WI38 (cell line): ENCODE results near the gene CNNM3.

ENCODE experiments used
- H3K4me3 ChIP-seq: 2 replicates; pipeline ENCODE4 v1.5.1; 2011; ENCODE audit warnings: low read depth, mild to moderate bottlenecking, control low read depth, low read length
- TF ChIP-seq, protein P1 (sequence below): IDR thresholded peaks from 2 replicates; pipeline ENCODE4 v1.5.1; 2012; ENCODE audit warnings: low read depth, mild to moderate bottlenecking, control low read depth, low read length

The CNNM3 gene

GRCh38 chr2:96808176-96808837 is 7.8 kb upstream of the CNNM3 start:
- H3K4me3 ChIP-seq, result no peak overlapping the region
- TF ChIP-seq, protein P1, sequence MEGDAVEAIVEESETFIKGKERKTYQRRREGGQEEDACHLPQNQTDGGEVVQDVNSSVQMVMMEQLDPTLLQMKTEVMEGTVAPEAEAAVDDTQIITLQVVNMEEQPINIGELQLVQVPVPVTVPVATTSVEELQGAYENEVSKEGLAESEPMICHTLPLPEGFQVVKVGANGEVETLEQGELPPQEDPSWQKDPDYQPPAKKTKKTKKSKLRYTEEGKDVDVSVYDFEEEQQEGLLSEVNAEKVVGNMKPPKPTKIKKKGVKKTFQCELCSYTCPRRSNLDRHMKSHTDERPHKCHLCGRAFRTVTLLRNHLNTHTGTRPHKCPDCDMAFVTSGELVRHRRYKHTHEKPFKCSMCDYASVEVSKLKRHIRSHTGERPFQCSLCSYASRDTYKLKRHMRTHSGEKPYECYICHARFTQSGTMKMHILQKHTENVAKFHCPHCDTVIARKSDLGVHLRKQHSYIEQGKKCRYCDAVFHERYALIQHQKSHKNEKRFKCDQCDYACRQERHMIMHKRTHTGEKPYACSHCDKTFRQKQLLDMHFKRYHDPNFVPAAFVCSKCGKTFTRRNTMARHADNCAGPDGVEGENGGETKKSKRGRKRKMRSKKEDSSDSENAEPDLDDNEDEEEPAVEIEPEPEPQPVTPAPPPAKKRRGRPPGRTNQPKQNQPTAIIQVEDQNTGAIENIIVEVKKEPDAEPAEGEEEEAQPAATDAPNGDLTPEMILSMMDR, result no peak

DNA sequence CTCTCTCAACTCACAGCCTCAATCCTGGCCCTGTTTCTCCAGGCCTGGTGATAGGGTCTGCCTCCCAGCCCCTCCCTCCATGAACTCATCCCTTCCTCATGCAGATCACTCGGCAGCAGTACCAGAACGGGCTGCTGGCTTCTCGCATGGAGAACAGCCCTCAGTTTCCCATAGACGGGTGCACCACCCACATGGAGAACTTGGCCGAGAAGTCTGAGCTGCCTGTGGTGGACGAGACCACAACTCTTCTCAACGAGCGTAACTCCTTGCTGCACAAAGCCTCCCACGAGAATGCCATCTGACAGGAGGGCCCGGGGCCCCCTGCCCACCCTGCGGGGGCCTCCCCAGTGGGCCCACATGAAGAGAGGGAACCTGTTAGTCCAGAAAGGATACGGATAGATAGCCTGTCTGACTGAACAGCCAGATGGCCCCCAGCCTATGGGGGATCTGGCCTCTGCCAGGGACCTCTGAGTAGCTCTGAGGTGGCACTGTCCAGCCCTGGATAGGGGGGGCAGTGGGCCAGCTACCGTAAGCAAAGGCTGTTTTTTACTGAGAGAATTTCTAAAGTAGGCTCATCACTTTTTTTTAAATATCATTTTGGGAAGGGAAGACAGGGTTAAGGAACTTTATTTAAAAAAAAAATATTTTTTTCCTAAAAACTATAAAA is 6.7 kb upstream of the CNNM3 start:
- H3K4me3 ChIP-seq, result no peak overlapping the region
- TF ChIP-seq, protein P1, result no peak

DNA sequence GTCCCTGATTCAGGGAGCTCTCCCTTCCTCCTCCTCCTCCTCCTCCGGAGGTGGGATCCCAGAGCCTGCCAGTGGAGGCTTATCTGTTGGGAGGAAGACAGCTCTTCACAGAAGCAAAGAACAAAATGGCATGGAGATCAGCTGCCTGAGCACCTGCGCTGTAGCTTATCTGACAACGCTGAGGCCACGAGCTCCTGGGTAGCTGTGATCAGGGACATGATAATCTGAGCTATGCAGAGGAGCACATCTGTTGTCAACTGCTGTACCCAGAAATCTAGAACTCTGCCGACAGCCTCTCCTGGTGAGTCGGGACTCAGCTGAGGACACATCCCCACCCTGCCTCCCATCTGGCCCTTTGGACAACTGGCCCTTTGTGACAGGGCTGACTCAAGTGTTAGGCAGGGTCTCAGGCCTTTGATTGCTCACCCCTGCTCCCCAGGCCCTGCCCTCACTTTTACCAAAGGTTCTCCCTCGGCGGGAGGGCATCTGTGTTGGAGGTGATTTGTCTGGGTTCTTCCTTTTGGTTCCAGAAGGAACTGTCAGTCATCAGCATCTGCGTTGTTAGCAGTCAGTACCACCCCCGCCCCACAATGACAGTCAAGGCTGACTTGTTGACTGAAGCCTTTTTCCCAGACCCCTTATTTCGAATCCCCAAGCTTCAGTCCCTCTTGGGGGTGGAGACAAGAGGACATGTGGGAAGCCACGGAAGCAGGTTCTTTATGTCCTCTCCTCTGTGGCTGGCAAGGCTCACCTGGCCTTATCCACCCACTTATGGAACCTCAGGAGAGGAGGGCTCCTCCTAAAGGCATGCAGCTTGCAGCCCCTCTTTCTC is 5.9 kb upstream of the CNNM3 start:
- H3K4me3 ChIP-seq, result no peak overlapping the region
- TF ChIP-seq, protein P1, result no peak

DNA sequence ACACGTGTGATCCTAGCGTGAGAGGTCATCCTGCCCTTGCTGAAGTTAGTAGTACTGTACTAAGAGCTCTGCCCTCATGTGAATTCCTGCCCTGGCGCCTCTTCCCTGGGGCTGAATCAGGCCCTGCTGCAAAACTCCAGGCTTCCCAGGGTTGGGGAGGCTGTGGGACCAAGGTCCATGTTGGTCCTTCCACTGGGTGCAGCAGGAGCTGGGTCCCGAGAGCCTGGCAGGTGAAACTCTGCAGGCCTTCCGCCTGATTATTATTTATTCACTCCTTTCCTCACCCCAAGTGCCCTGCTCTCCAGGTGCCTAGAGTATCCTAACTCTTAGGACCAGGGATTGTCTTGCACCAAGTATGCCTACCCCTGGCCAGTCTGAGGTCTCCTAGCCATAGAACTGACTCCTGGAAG is 5.3 kb upstream of the CNNM3 start:
- no peak overlapping the region for H3K4me3 ChIP-seq
- TF ChIP-seq, protein P1, result no peak

DNA sequence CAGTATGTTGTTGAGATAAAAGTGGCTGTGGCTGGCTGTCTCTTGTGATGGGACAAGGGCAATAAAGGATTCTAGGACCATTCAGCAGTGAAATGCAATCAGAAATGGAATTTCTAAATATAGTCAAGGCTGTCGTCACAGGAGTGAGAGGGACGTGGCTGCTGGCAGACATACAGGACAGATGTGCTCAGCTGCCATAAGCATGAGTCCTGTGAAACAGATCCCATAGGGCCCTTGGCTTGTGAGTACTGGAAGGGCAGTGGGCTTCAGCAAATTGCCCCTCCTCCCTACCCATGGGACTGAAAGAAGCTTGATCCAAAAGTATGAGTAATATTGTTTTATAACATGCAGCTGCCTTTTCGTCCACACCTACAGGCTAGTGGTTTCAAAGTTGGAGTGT is 4.2 kb upstream of the CNNM3 start:
- TF ChIP-seq, protein P1, result no peak
- H3K4me3 ChIP-seq, result no peak overlapping the region

GRCh38 chr2:96813656-96814055 is 2.4 kb upstream of the CNNM3 start:
- TF ChIP-seq, protein P1, result no peak
- H3K4me3 ChIP-seq, result no peak overlapping the region
